NB4 (cell line): ENCODE measurements around the gene LRRC27.
"Not testable (repeated sequence)": the region's sequence is repeated elsewhere in the genome, so short reads cannot be mapped to it uniquely, and the experiment has no call there.

Experiments
- CTCF ChIP-seq: IDR thresholded peaks from one replicate; pipeline ENCODE4 v1.5.1; 2012; ENCODE audit warnings: low read depth, low read length
- MAX ChIP-seq: IDR thresholded peaks from 2 replicates; pipeline ENCODE4 v1.6.1; 2011; ENCODE audit warnings: low read depth, low read length

GRCh38 chr10:132379026-132379425 is 47.0 kb downstream of the LRRC27 start:
- TF ChIP-seq MAX, CTCF: not testable (repeated sequence)
